Omental fat pad (tissue), 4 donors: ENCODE measurements around the gene PSMD1. TPM values are rescaled to one million over a fixed set of nuclear protein-coding genes. Genes with fewer than 3 reads are reported as not detected.

Experiments used
- ATAC-seq: fragments of 150-250 bp; one replicate; pipeline ENCODE4 v1.9.1; 2016; ENCODE audit warnings: mild to moderate bottlenecking, moderate library complexity; ENCODE audit not compliant: low FRiP score
- DNase-seq: peaks from one replicate; pipeline ENCODE4 v3.0.0-alpha.2; 2019; ENCODE audit warnings: low spot score
- CTCF ChIP-seq, 3 donors: fragments of 450-650 bp; IDR thresholded peaks; one replicate each; pipeline ENCODE4 v1.5.1; 2016 to 2017; ENCODE audit warnings: antibody characterized with exemption in 3 of 3, mild to moderate bottlenecking in 3 of 3, moderate library complexity in 2 of 3
- total RNA-seq, 4 donors: library from RNA; depleted of rRNA; stranded (reverse); fragments of >200 nt; gene quantifications; one replicate each; pipeline ENCODE4 v1.1.0, GENCODE V29; 2016

The PSMD1 gene
- total RNA-seq, 4 donors from 2014 or later: 64.8 to 119 (median 74.1) TPM

GRCh38 chr2:231123362-231123898, 66.8 kb downstream of the PSMD1 start:
- DNase-seq: no peak
- no peak for ATAC-seq
- no peak for TF ChIP-seq CTCF (IDR thresholded peaks at IDR 0.05)

GRCh38 chr2:231124838-231125568, 68.3 kb downstream of the PSMD1 start, which contains the start of gene HTR2B:
TSS of gene HTR2B (minus strand) at chr2:231125042. CDS start at chr2:231123764, 1,278 bp downstream.
- no peak for DNase-seq
- TF ChIP-seq CTCF (IDR thresholded peaks at IDR 0.05): no peak
- ATAC-seq: no peak

- no peak for ATAC-seq
- TF ChIP-seq CTCF (IDR thresholded peaks at IDR 0.05): no peak
- DNase-seq: no peak
These were observed 69.5 kb downstream of the PSMD1 start for GRCh38 chr2:231126123-231126522.

- DNase-seq (no peak), ATAC-seq (no peak)
- no peak for TF ChIP-seq CTCF (IDR thresholded peaks at IDR 0.05)
These were observed 70.8 kb downstream of the PSMD1 start for GRCh38 chr2:231127480-231127879.

- no peak for ATAC-seq
- no peak for DNase-seq
- TF ChIP-seq CTCF (IDR thresholded peaks at IDR 0.05): no peak
These were observed 71.3 kb downstream of the PSMD1 start for GRCh38 chr2:231127936-231128335.

GRCh38 chr2:231128541-231128940, 71.9 kb downstream of the PSMD1 start:
- TF ChIP-seq CTCF (IDR thresholded peaks at IDR 0.05): no peak
- no peak for DNase-seq
- ATAC-seq: no peak

- no peak for TF ChIP-seq CTCF (IDR thresholded peaks at IDR 0.05)
- ATAC-seq (no peak), DNase-seq (no peak)
These were observed 72.5 kb downstream of the PSMD1 start for GRCh38 chr2:231129216-231129615.
